Neuronal stem cell (in vitro differentiated cells): ENCODE measurements around the gene MANSC1.

Source experiments
- DNase-seq: peaks from one replicate; pipeline ENCODE4 v3.0.0-alpha.2; 2013; ENCODE audit warnings: low spot score
- H2AFZ ChIP-seq: one replicate; pipeline ENCODE4 v1.6.1; 2013; ENCODE audit warnings: mild to moderate bottlenecking, low read length, inconsistent platforms
- H2AK5ac ChIP-seq: 2 replicates; pipeline ENCODE4 v1.6.1; 2013; ENCODE audit warnings: low read depth, mild to moderate bottlenecking, inconsistent platforms, low read length, moderate library complexity, mixed read lengths
- H2BK120ac ChIP-seq: 2 replicates; pipeline ENCODE4 v1.6.1; 2013; ENCODE audit warnings: low read depth, mild to moderate bottlenecking, inconsistent platforms, low read length, moderate library complexity, mixed read lengths
- H2BK12ac ChIP-seq: one replicate; pipeline ENCODE4 v1.6.1; 2013; ENCODE audit warnings: low read length, inconsistent platforms
- H2BK15ac ChIP-seq: 2 replicates; pipeline ENCODE4 v1.6.1; 2013; ENCODE audit warnings: mild to moderate bottlenecking, low read length, inconsistent platforms, mixed read lengths
- H2BK5ac ChIP-seq: one replicate; pipeline ENCODE4 v1.6.1; 2013; ENCODE audit warnings: inconsistent platforms, mild to moderate bottlenecking, low read length, moderate library complexity
- H3K14ac ChIP-seq: one replicate; pipeline ENCODE4 v1.6.1; 2013; ENCODE audit warnings: low read length, inconsistent platforms
- H3K18ac ChIP-seq: 2 replicates; pipeline ENCODE4 v1.6.1; 2013; ENCODE audit warnings: low read length, inconsistent platforms
- H3K23ac ChIP-seq: 2 replicates; pipeline ENCODE4 v1.6.1; 2013; ENCODE audit warnings: low read depth, mild to moderate bottlenecking, mixed read lengths, low read length, inconsistent platforms; ENCODE audit not compliant: poor library complexity
- H3K27ac ChIP-seq: replicated peaks from 3 replicates; pipeline ENCODE4 v1.5.1; 2013; ENCODE audit warnings: low read length, inconsistent platforms
- H3K27me3 ChIP-seq, 3 experiments: 2 replicates each; pipeline ENCODE4 v1.6.1; 2013; ENCODE audit warnings: low read length in 3 of 3, mild to moderate bottlenecking in 2 of 3, inconsistent platforms in 1 of 3, low read depth in 1 of 3, mixed read lengths in 1 of 3, moderate library complexity in 1 of 3; ENCODE audit not compliant: control insufficient read depth in 3 of 3, insufficient read depth in 3 of 3
- H3K36me3 ChIP-seq, 2 donors: replicated peaks in 1 of 2; 2 replicates each; pipeline ENCODE4 v1.6.1; 2013; ENCODE audit warnings: low read length in 2 of 2; ENCODE audit not compliant: control insufficient read depth in 2 of 2, insufficient read depth in 2 of 2
- H3K4ac ChIP-seq: 2 replicates; pipeline ENCODE4 v1.6.1; 2013; ENCODE audit warnings: inconsistent platforms, mild to moderate bottlenecking, low read length, moderate library complexity
- H3K4me1 ChIP-seq, 2 donors: 1 replicate in 1 of 2; 2 replicates in 1 of 2; pipeline ENCODE4 v1.6.1; 2013; ENCODE audit warnings: low read length in 2 of 2, low read depth in 1 of 2; ENCODE audit not compliant: control insufficient read depth in 2 of 2, insufficient read depth in 1 of 2
- H3K4me2 ChIP-seq: one replicate; pipeline ENCODE4 v1.6.1; 2013; ENCODE audit warnings: mild to moderate bottlenecking, low read length, inconsistent platforms; ENCODE audit not compliant: insufficient read depth, poor library complexity, severe bottlenecking
- H3K4me3 ChIP-seq, 2 donors: 2 replicates each; pipeline ENCODE4 v1.5.1; 2013; ENCODE audit warnings: low read length in 2 of 2, mild to moderate bottlenecking in 2 of 2, inconsistent platforms in 1 of 2, moderate library complexity in 1 of 2
- H3K79me1 ChIP-seq: one replicate; pipeline ENCODE4 v1.6.1; 2013; ENCODE audit warnings: low read depth, mild to moderate bottlenecking, inconsistent platforms, low read length, moderate library complexity
- H3K9ac ChIP-seq: one replicate; pipeline ENCODE4 v1.6.1; 2013; ENCODE audit warnings: mild to moderate bottlenecking, low read depth, low read length, inconsistent platforms; ENCODE audit not compliant: poor library complexity
- H3K9me3 ChIP-seq, 2 donors: replicated peaks in 1 of 2; 2 replicates each; pipeline versions ENCODE3 to v1.6.1; 2013; ENCODE audit warnings: low read length in 2 of 2, mild to moderate bottlenecking in 2 of 2, inconsistent platforms in 1 of 2, low read depth in 1 of 2, mixed read lengths in 1 of 2, moderate library complexity in 1 of 2; ENCODE audit not compliant: control insufficient read depth in 2 of 2, insufficient read depth in 1 of 2
- H4K8ac ChIP-seq: one replicate; pipeline ENCODE4 v1.6.1; 2013; ENCODE audit warnings: low read depth, mild to moderate bottlenecking, inconsistent platforms, low read length, moderate library complexity
- H4K91ac ChIP-seq: one replicate; pipeline ENCODE4 v1.6.1; 2013; ENCODE audit warnings: low read length, low read depth, mild to moderate bottlenecking, inconsistent platforms; ENCODE audit not compliant: poor library complexity
- WGBS, 2 donors: extraction: QIAGEN DNeasy Blood & Tissue Kit; methylation state at CpG; one replicate each; pipeline ENCODE4 v1.1.7; 2013; ENCODE audit warnings: missing lambda C conversion rate in 2 of 2, mixed read lengths in 1 of 2; ENCODE audit not compliant: insufficient read length in 2 of 2, insufficient replicate concordance in 1 of 2; ENCODE audit errors: extremely low coverage in 2 of 2; 5-methylcytosine and 5-hydroxymethylcytosine counted together

MANSC1 gene

DNA sequence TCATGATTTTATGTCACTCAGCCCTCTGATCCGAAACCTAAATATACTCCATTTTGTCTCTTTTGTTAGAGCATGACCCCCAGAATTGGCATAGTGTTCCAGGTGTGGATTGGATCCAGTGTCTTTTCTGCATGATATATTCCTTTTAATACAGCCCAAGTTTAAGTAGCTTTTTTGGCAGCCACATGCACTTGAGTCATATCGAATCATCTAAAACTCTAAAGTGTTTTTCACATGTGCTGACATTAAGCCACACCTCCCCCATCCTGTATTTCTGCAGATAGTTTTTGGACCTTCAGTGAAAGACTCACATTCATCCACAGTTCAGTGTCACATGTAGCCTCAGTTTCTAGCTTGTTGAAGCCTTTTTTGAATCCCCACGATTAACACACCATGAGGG, 37.5 kb upstream of the MANSC1 start:
- H3K36me3 ChIP-seq = no peaks in the 10 kb centered on the region
- H3K79me1 ChIP-seq = no peaks in the 10 kb centered on the region
- peaks cover 0 to 4% of the 10 kb centered on the region in 2 donors for H3K9me3 ChIP-seq
- H2AK5ac ChIP-seq = no peak overlapping the region
- H3K4me2 ChIP-seq = no peak overlapping the region
- WGBS, 2 donors = no CpG with 5 or more reads among the region's 3 CpGs
- no peak overlapping the region for H2BK15ac ChIP-seq
- H4K91ac ChIP-seq = no peak overlapping the region
- no peak overlapping the region for H3K27ac ChIP-seq
- no peak overlapping the region for H3K4me3 ChIP-seq
- H2BK12ac ChIP-seq = no peak overlapping the region
- no peak overlapping the region for H3K18ac ChIP-seq
- H2BK5ac ChIP-seq = no peak overlapping the region
- H3K27me3 ChIP-seq = no peaks in the 10 kb centered on the region
- no peak overlapping the region for H3K4ac ChIP-seq
- no peak overlapping the region for H2BK120ac ChIP-seq
- peak overlapping the region; percentile 17 for H3K14ac ChIP-seq
- H3K23ac ChIP-seq = no peak overlapping the region
- H3K9ac ChIP-seq = no peak overlapping the region
- no peak overlapping the region for H4K8ac ChIP-seq
- H2AFZ ChIP-seq = no peak overlapping the region
- H3K4me1 ChIP-seq = peaks cover 7 to 12% of the 10 kb centered on the region in 2 donors
- DNase-seq = no peak

- H3K4me1 ChIP-seq = peaks cover 10 to 12% of the 10 kb centered on the region in 2 donors
- no peak overlapping the region for H3K4me2 ChIP-seq
- no peak overlapping the region for H2BK120ac ChIP-seq
- no peak overlapping the region for H2BK15ac ChIP-seq
- H3K9me3 ChIP-seq = peaks cover 2 to 4% of the 10 kb centered on the region in 2 donors
- no CpG with 5 or more reads among the region's 7 CpGs for WGBS, 2 donors
- no peak overlapping the region for H3K4me3 ChIP-seq
- no peak overlapping the region for H4K91ac ChIP-seq
- peaks cover 0 to 3% of the 10 kb centered on the region in 2 donors for H3K36me3 ChIP-seq
- no peak overlapping the region for H3K4ac ChIP-seq
- H2AK5ac ChIP-seq = no peak overlapping the region
- H4K8ac ChIP-seq = no peak overlapping the region
- H2AFZ ChIP-seq = peak overlapping the region; percentile 61
- no peak overlapping the region for H3K14ac ChIP-seq
- H3K27ac ChIP-seq = no peak overlapping the region
- no peak overlapping the region for H2BK12ac ChIP-seq
- H2BK5ac ChIP-seq = no peak overlapping the region
- no peak for DNase-seq
- no peaks in the 10 kb centered on the region for H3K79me1 ChIP-seq
- peak overlapping the region; percentile 9 for H3K9ac ChIP-seq
- H3K27me3 ChIP-seq = no peaks in the 10 kb centered on the region
- no peak overlapping the region for H3K23ac ChIP-seq
- H3K18ac ChIP-seq = no peak overlapping the region
Measured at GRCh38 chr12:12384571-12385340, 34.7 kb upstream of the MANSC1 start.

- no peak overlapping the region for H2BK15ac ChIP-seq
- no peak overlapping the region for H2BK120ac ChIP-seq
- peaks cover 12 to 14% of the 10 kb centered on the region in 2 donors for H3K4me1 ChIP-seq
Measured at GRCh38 chr12:12381982-12382381, 31.9 kb upstream of the MANSC1 start.

GRCh38 chr12:12380949-12381593, 31.0 kb upstream of the MANSC1 start:
- H3K27ac ChIP-seq = no peak overlapping the region
- no peak overlapping the region for H3K4me3 ChIP-seq
- H3K36me3 ChIP-seq = peaks cover 0 to 3% of the 10 kb centered on the region in 2 donors
- no peak overlapping the region for H2AFZ ChIP-seq
- no peak for DNase-seq
- no peak overlapping the region for H3K14ac ChIP-seq
- H3K18ac ChIP-seq = no peak overlapping the region
- H2BK12ac ChIP-seq = no peak overlapping the region
- peaks cover 2 to 4% of the 10 kb centered on the region in 2 donors for H3K9me3 ChIP-seq
- no peak overlapping the region for H4K8ac ChIP-seq
- no peak overlapping the region for H2BK5ac ChIP-seq
- H3K27me3 ChIP-seq = no peaks in the 10 kb centered on the region
- no peak overlapping the region for H2AK5ac ChIP-seq
- no CpG with 5 or more reads among the region's 6 CpGs for WGBS, 2 donors
- H3K4me2 ChIP-seq = no peak overlapping the region
- H3K9ac ChIP-seq = no peak overlapping the region
- H4K91ac ChIP-seq = no peak overlapping the region
- H2BK120ac ChIP-seq = no peak overlapping the region
- peaks cover 12 to 14% of the 10 kb centered on the region in 2 donors for H3K4me1 ChIP-seq
- no peaks in the 10 kb centered on the region for H3K79me1 ChIP-seq
- no peak overlapping the region for H3K23ac ChIP-seq
- no peak overlapping the region for H3K4ac ChIP-seq
- no peak overlapping the region for H2BK15ac ChIP-seq

More at GRCh38 chr12:12381982-12382381, 31.9 kb upstream of the MANSC1 start:
- H4K8ac ChIP-seq = no peak overlapping the region
- no peak overlapping the region for H2AFZ ChIP-seq
- H3K36me3 ChIP-seq = peaks cover 0 to 3% of the 10 kb centered on the region in 2 donors
- no peak overlapping the region for H3K4me3 ChIP-seq
- no peak overlapping the region for H2AK5ac ChIP-seq
- H4K91ac ChIP-seq = no peak overlapping the region
- H3K4ac ChIP-seq = no peak overlapping the region
- H3K23ac ChIP-seq = no peak overlapping the region
- H2BK12ac ChIP-seq = no peak overlapping the region
- no peak overlapping the region for H2BK5ac ChIP-seq
- no peak for DNase-seq
- H3K9ac ChIP-seq = no peak overlapping the region
- H3K27me3 ChIP-seq = no peaks in the 10 kb centered on the region
- no peak overlapping the region for H3K27ac ChIP-seq
- WGBS, 2 donors = no CpG with 5 or more reads among the region's 3 CpGs
- peaks cover 2 to 4% of the 10 kb centered on the region in 2 donors for H3K9me3 ChIP-seq
- H3K4me2 ChIP-seq = no peak overlapping the region
- H3K14ac ChIP-seq = no peak overlapping the region
- H3K79me1 ChIP-seq = no peaks in the 10 kb centered on the region
- H3K18ac ChIP-seq = no peak overlapping the region
